ENCODE data around the gene ZNF213.

The ZNF213 gene

GRCh38 chr16:3092501-3092941, 42.3 kb upstream of the ZNF213 start:
- H3K9me3 ChIP-seq (ENCODE audit: control insufficient read depth in 1 of 2, low read length in 2 of 2) = no peaks in the 10 kb centered on the region
- H3K27me3 ChIP-seq (ENCODE audit: control insufficient read depth in 1 of 2, insufficient read depth in 2 of 2, low read length in 2 of 2) = no peaks in the 10 kb centered on the region

DNA sequence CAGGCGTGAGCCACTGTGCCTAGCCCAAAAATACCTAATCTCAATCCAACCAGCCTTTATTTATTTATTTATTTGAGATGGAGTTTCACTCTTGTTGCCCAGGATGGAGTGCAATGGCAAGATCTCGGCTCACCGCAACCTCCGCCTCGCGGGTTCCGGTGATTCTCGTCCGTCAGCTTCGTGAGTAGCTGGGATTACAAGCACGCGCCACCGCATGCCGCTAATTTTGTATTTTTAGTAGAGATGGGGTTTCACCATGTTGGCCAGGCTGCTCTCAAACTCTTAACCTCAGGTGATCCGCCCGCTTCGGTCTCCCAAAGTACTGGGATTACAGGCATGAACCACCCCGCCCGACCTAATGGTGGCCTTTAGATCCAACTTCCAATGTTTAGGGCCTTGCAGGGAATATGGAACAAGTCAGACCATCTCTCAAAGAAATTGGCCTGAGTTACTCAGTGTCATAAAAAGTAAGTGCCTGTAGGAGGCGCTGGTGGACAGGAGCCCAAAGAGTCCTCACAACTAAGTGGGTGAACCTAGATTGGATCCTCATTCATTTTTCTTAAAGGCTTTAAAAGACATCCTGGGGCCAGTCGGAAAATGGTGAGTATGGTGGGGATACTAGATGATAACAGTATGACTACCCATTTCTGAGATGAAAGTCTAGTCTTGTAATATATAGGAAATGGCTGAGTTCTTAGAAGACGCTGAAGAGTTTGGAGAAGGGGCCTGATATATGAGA, 40.4 kb upstream of the ZNF213 start:
- no peaks in the 10 kb centered on the region for H3K27me3 ChIP-seq (ENCODE audit: control insufficient read depth in 1 of 2, insufficient read depth in 2 of 2, low read length in 2 of 2)
- H3K9ac ChIP-seq (ENCODE audit: low read depth in 1 of 2, low read length in 2 of 2) = no peak overlapping the region
- no peaks in the 10 kb centered on the region for H3K9me3 ChIP-seq (ENCODE audit: control insufficient read depth in 1 of 2, low read length in 2 of 2)
- H3K4me3 ChIP-seq (ENCODE audit: low read depth in 1 of 2, low read length in 2 of 2) = no peak overlapping the region
- H3K4me1 ChIP-seq (ENCODE audit: control insufficient read depth in 1 of 2, insufficient read depth in 2 of 2, low read length in 2 of 2) = peaks cover under 1 to 6% of the 10 kb centered on the region in 2 donors
- H3K27ac ChIP-seq (ENCODE audit: low read depth, low read length) = no peak overlapping the region
- no peaks in the 10 kb centered on the region for H3K36me3 ChIP-seq (ENCODE audit: control insufficient read depth in 1 of 2, insufficient read depth in 2 of 2, low read length in 2 of 2)

More at GRCh38 chr16:3092501-3092941, 42.3 kb upstream of the ZNF213 start:
- no peaks in the 10 kb centered on the region for H3K36me3 ChIP-seq (ENCODE audit: control insufficient read depth in 1 of 2, insufficient read depth in 2 of 2, low read length in 2 of 2)
- no peak overlapping the region for H3K9ac ChIP-seq (ENCODE audit: low read depth in 1 of 2, low read length in 2 of 2)
- H3K4me3 ChIP-seq (ENCODE audit: low read depth in 1 of 2, low read length in 2 of 2) = no peak overlapping the region
- no peak overlapping the region for H3K27ac ChIP-seq (ENCODE audit: low read depth, low read length)
- peaks cover 4 to 6% of the 10 kb centered on the region in 2 donors for H3K4me1 ChIP-seq (ENCODE audit: control insufficient read depth in 1 of 2, insufficient read depth in 2 of 2, low read length in 2 of 2)

DNA sequence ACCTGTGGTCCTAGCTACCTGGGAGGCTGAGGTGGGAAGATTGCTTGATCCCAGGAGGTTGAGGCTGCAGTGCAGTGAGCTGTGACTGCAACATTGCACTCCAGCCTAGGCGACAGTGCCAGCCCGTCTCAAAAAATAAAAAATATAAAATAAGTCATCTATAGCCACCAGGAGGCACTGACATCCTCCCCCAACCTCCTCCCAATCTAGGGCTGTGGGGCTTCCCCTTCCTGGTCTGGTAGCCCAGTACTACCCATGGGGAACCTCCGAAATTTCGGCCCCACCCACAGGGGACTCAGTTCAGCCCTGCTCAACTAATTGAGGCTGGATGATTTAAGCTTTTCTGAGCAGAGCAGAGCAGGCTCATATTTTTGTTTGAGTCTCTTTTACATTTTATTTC, 39.0 kb upstream of the ZNF213 start:
- Histone ChIP-seq H3K27ac (ENCODE audit: low read depth, low read length) (no peak overlapping the region), H3K4me3 (ENCODE audit: low read depth in 1 of 2, low read length in 2 of 2) (no peak overlapping the region), H3K4me1 (ENCODE audit: control insufficient read depth in 1 of 2, insufficient read depth in 2 of 2, low read length in 2 of 2) (peaks cover 10 to 17% of the 10 kb centered on the region in 2 donors), H3K27me3 (ENCODE audit: control insufficient read depth in 1 of 2, insufficient read depth in 2 of 2, low read length in 2 of 2) (no peaks in the 10 kb centered on the region), H3K9me3 (ENCODE audit: control insufficient read depth in 1 of 2, low read length in 2 of 2) (no peaks in the 10 kb centered on the region), H3K9ac (ENCODE audit: low read depth in 1 of 2, low read length in 2 of 2) (no peak overlapping the region), H3K36me3 (ENCODE audit: control insufficient read depth in 1 of 2, insufficient read depth in 2 of 2, low read length in 2 of 2) (no peaks in the 10 kb centered on the region)

GRCh38 chr16:3096362-3096761, 38.5 kb upstream of the ZNF213 start:
- Histone ChIP-seq H3K4me3 (ENCODE audit: low read depth in 1 of 2, low read length in 2 of 2) (no peak overlapping the region), H3K9ac (ENCODE audit: low read depth in 1 of 2, low read length in 2 of 2) (no peak overlapping the region), H3K9me3 (ENCODE audit: control insufficient read depth in 1 of 2, low read length in 2 of 2) (no peaks in the 10 kb centered on the region), H3K27ac (ENCODE audit: low read depth, low read length) (no peak overlapping the region), H3K36me3 (ENCODE audit: control insufficient read depth in 1 of 2, insufficient read depth in 2 of 2, low read length in 2 of 2) (no peaks in the 10 kb centered on the region), H3K27me3 (ENCODE audit: control insufficient read depth in 1 of 2, insufficient read depth in 2 of 2, low read length in 2 of 2) (no peaks in the 10 kb centered on the region), H3K4me1 (ENCODE audit: control insufficient read depth in 1 of 2, insufficient read depth in 2 of 2, low read length in 2 of 2) (peaks cover 15 to 21% of the 10 kb centered on the region in 2 donors)

DNA sequence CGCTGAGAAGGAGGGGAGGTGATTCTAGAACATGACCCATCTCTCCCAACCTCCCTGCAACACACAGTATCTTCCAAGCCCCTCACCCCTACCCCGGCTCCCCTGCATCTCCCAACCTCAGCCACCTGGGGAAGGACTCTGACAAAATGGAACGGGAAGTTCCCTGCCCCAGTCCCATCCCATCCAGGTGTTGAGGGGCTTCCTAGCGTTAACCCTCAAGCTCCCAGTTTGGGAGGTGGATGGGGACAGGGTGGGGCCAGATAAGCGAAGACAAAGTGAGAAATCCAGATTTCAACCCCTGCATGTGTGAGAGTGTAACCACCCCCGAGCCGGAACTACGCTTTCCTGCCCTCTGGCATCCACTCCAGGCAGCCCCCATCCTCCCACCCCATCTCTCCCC, 37.6 kb upstream of the ZNF213 start:
- Histone ChIP-seq H3K9me3 (ENCODE audit: control insufficient read depth in 1 of 2, low read length in 2 of 2) (no peaks in the 10 kb centered on the region), H3K27ac (ENCODE audit: low read depth, low read length) (no peak overlapping the region), H3K36me3 (ENCODE audit: control insufficient read depth in 1 of 2, insufficient read depth in 2 of 2, low read length in 2 of 2) (no peaks in the 10 kb centered on the region), H3K4me3 (ENCODE audit: low read depth in 1 of 2, low read length in 2 of 2) (no peak overlapping the region), H3K9ac (ENCODE audit: low read depth in 1 of 2, low read length in 2 of 2) (no peak overlapping the region), H3K27me3 (ENCODE audit: control insufficient read depth in 1 of 2, insufficient read depth in 2 of 2, low read length in 2 of 2) (no peaks in the 10 kb centered on the region), H3K4me1 (ENCODE audit: control insufficient read depth in 1 of 2, insufficient read depth in 2 of 2, low read length in 2 of 2) (peaks cover 15 to 22% of the 10 kb centered on the region in 2 donors)

- Histone ChIP-seq H3K4me1 (ENCODE audit: control insufficient read depth in 1 of 2, insufficient read depth in 2 of 2, low read length in 2 of 2) (peaks cover 15 to 28% of the 10 kb centered on the region in 2 donors), H3K9me3 (ENCODE audit: control insufficient read depth in 1 of 2, low read length in 2 of 2) (no peaks in the 10 kb centered on the region), H3K27ac (ENCODE audit: low read depth, low read length) (no peak within 1 kb of the TSS), H3K4me3 (ENCODE audit: low read depth in 1 of 2, low read length in 2 of 2) (peak within 1 kb of the TSS; percentile 18 to 58), H3K27me3 (ENCODE audit: control insufficient read depth in 1 of 2, insufficient read depth in 2 of 2, low read length in 2 of 2) (no peaks in the 10 kb centered on the region), H3K36me3 (ENCODE audit: control insufficient read depth in 1 of 2, insufficient read depth in 2 of 2, low read length in 2 of 2) (no peaks in the 10 kb centered on the region), H3K9ac (ENCODE audit: low read depth in 1 of 2, low read length in 2 of 2) (peak within 1 kb of the TSS in 1 of 2 donors; percentile 43)
These were observed 36.1 kb upstream of the ZNF213 start, which contains the start of gene ZSCAN10 for GRCh38 chr16:3098459-3099394. Gene ZSCAN10 (minus strand): TSS chr16:3099294. CDS start chr16:3092937, 6,357 bp downstream.

DNA sequence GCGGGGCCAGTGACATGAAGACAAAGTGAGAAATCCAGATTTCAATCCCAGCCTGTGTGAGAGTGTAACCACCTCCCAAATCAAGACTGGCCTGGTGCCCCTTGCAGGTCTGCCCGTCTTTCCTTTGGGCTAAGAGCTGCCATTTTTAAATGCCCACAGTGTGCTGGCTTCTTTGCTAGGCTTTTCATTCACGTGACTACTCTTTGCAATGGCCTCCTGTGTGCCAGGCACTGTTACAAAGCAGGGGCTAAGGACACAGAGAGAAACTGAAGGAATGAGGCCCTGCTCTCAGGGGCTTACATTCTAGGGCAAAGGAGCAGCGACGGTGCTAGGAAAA, 35.5 kb upstream of the ZNF213 start:
- Histone ChIP-seq H3K36me3 (ENCODE audit: control insufficient read depth in 1 of 2, insufficient read depth in 2 of 2, low read length in 2 of 2) (no peaks in the 10 kb centered on the region), H3K27me3 (ENCODE audit: control insufficient read depth in 1 of 2, insufficient read depth in 2 of 2, low read length in 2 of 2) (no peaks in the 10 kb centered on the region), H3K27ac (ENCODE audit: low read depth, low read length) (no peak overlapping the region), H3K4me3 (ENCODE audit: low read depth in 1 of 2, low read length in 2 of 2) (peak overlapping the region in 1 of 2 donors; percentile 58), H3K9me3 (ENCODE audit: control insufficient read depth in 1 of 2, low read length in 2 of 2) (no peaks in the 10 kb centered on the region), H3K4me1 (ENCODE audit: control insufficient read depth in 1 of 2, insufficient read depth in 2 of 2, low read length in 2 of 2) (peaks cover 15 to 28% of the 10 kb centered on the region in 2 donors), H3K9ac (ENCODE audit: low read depth in 1 of 2, low read length in 2 of 2) (no peak overlapping the region)

GRCh38 chr16:3099732-3100499, 34.9 kb upstream of the ZNF213 start:
- Histone ChIP-seq H3K36me3 (ENCODE audit: control insufficient read depth in 1 of 2, insufficient read depth in 2 of 2, low read length in 2 of 2) (no peaks in the 10 kb centered on the region), H3K27ac (ENCODE audit: low read depth, low read length) (no peak overlapping the region), H3K27me3 (ENCODE audit: control insufficient read depth in 1 of 2, insufficient read depth in 2 of 2, low read length in 2 of 2) (no peaks in the 10 kb centered on the region), H3K4me3 (ENCODE audit: low read depth in 1 of 2, low read length in 2 of 2) (peak overlapping the region; percentile 18 to 58), H3K9me3 (ENCODE audit: control insufficient read depth in 1 of 2, low read length in 2 of 2) (no peaks in the 10 kb centered on the region), H3K9ac (ENCODE audit: low read depth in 1 of 2, low read length in 2 of 2) (peak overlapping the region in 1 of 2 donors; percentile 43), H3K4me1 (ENCODE audit: control insufficient read depth in 1 of 2, insufficient read depth in 2 of 2, low read length in 2 of 2) (peaks cover 15 to 28% of the 10 kb centered on the region in 2 donors)

- Histone ChIP-seq H3K9me3 (ENCODE audit: control insufficient read depth in 1 of 2, low read length in 2 of 2) (no peaks in the 10 kb centered on the region), H3K27me3 (ENCODE audit: control insufficient read depth in 1 of 2, insufficient read depth in 2 of 2, low read length in 2 of 2) (no peaks in the 10 kb centered on the region), H3K27ac (ENCODE audit: low read depth, low read length) (no peak overlapping the region), H3K36me3 (ENCODE audit: control insufficient read depth in 1 of 2, insufficient read depth in 2 of 2, low read length in 2 of 2) (no peaks in the 10 kb centered on the region), H3K4me1 (ENCODE audit: control insufficient read depth in 1 of 2, insufficient read depth in 2 of 2, low read length in 2 of 2) (peaks cover 15 to 25% of the 10 kb centered on the region in 2 donors), H3K9ac (ENCODE audit: low read depth in 1 of 2, low read length in 2 of 2) (no peak overlapping the region), H3K4me3 (ENCODE audit: low read depth in 1 of 2, low read length in 2 of 2) (peak overlapping the region in 1 of 2 donors; percentile 28)
These were observed 33.6 kb upstream of the ZNF213 start for GRCh38 chr16:3101018-3101840.
